GM18951 (cell line): Measurements from ENCODE around the gene LYPD6B.

Experiments used
- POLR2A ChIP-seq: IDR thresholded peaks from 4 replicates; pipeline ENCODE4 v1.6.1; 2011; ENCODE audit warnings: mild to moderate bottlenecking; ENCODE audit not compliant: insufficient read length, insufficient read depth; ENCODE audit errors: extremely low read depth
- in situ Hi-C: fragments of 300-500 bp; cut with MboI; formaldehyde crosslinking; loops from one replicate; pipeline ENCODE4 v1.12.0; 2022; ENCODE audit warnings: low sequenced_read_pairs, mixed read lengths, inconsistent platforms; ENCODE audit not compliant: unreplicated experiment

LYPD6B gene

GRCh38 chr2:149158957-149159356 is 120.5 kb downstream of the LYPD6B start:
- in situ Hi-C loops = no loop called here
- no peak for TF ChIP-seq POLR2A

- in situ Hi-C loops = no loop called here
- no peak for TF ChIP-seq POLR2A
These were observed 121.7 kb downstream of the LYPD6B start for GRCh38 chr2:149160195-149160594.

DNA sequence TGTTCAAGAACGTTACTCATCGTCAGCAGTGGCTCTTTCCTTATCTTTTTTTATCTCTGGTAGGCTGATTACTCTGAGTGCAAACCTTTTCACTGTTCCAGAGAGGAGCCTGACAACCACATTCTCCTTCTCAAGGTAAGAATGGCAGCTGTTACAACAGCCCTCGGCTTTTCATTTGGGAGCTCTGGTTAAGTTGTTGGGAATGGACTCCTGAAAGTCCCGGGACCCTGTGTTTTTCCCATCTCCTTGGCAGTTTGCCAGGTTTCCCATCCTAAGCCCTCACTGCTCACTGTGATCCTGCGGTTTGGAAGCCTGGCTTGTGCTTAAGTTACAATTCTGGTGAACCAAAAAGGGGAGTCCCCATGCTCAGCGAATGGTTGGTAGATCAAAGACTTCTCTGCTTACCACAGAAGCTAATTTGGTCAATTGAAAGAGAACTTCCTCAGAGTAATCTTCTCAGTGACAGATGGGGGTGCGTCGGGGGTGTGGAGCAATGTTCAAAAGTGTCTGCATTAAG is 122.3 kb downstream of the LYPD6B start:
- in situ Hi-C loops = no loop called here
- no peak for TF ChIP-seq POLR2A

DNA sequence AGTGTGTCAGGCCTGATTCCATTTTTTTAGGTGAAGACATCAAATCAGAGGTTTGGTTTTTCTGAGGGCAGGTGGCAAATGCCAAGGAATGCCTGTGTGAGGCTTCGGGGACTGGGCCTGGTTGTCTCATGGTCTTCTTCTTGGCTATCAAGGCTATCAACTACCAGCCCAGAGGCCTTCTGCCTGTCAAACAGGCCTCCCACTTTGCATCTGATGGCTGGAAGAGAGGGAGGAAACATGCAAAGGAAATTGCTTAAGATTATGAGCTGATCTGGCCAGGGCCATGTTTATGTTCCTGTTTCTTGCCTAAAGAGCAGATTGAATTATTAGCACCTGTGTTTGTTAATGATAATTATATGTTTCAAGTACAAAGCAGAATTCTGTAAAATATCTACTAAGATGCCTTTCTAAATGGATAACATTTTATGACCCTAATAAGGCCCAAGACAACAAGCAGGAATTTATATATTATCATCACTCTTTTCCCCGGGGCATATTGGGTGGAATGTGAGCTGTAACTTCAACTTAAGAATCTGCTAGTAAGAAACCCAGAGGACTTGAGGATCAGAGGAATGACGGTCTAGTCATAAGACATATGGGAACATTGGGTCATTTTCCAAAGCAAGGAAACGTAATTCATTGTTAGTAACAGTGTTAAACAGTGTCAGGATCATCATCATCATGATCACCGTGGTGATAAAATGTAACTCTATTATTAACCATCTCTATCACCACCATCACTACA is 123.2 kb downstream of the LYPD6B start:
- no peak for TF ChIP-seq POLR2A
- in situ Hi-C loops = no loop called here

- in situ Hi-C loops = no loop called here
- TF ChIP-seq POLR2A = no peak
These were observed 125.8 kb downstream of the LYPD6B start for GRCh38 chr2:149164296-149164695.

DNA sequence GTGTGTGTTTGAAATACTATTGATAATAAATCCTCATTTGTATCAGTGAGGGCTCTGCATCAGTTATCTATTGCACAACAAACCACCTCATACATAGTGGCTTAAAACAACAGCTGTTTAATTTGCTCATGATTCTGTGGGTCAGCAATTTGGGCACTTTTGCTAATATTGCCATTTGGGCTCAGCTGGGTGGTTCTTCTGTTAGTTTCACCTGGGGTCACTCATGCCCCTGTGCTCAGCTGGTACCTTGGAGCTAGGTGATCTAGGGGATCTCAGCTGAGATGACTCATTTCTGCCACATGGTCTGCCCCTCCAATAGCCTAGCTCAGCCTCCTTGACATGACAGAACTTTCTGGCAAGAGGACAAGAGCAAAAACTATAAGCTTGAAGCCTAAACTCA is 126.3 kb downstream of the LYPD6B start:
- TF ChIP-seq POLR2A = no peak
- in situ Hi-C loops = no loop called here

- in situ Hi-C loops = no loop called here
- no peak for TF ChIP-seq POLR2A
These were observed 128.7 kb downstream of the LYPD6B start for GRCh38 chr2:149167001-149167780.

GRCh38 chr2:149167941-149168340 is 129.4 kb downstream of the LYPD6B start:
- in situ Hi-C loops = no loop called here
- no peak for TF ChIP-seq POLR2A

DNA sequence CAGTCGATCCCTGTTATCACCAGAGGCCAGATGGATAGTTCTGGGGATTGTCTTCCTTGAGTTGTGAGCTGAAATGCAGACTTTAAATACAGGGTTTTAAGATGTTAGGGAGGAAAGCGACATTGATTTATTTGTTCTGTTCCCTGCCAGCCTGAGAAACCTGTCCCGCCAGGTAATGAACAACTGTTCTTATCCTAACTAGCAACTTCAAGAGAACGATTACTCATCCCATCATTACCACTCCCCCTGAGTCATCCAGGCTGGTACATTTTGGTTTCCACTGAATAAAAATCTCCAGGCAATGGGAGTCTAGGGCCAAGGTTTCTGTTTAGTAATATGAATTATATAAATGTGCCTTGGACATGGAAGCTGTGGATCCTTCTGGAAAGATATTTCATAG is 131.2 kb downstream of the LYPD6B start:
- in situ Hi-C loops = no loop called here
- TF ChIP-seq POLR2A = no peak

- no peak for TF ChIP-seq POLR2A
- in situ Hi-C loops = no loop called here
These were observed 131.7 kb downstream of the LYPD6B start for GRCh38 chr2:149170156-149170555.

DNA sequence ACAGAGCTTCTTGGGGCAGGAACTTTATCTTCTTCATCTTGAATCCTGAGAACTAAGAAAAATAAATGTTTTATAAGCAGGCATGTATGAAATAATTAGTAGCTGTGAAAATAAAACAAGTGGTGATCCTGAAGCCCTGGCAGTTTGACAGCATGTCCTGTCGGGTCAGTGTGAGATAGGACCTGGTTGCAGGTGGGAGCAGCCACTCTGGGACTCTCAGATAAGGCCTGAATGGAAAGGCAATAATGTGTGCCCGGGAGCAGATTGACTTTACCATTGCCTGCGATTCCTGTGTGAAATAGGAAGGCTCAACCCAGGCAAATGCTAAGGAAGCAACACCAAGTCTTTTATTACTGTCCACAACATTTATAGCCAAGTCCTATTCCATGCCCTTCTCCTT is 132.4 kb downstream of the LYPD6B start:
- in situ Hi-C loops = no loop called here

DNA sequence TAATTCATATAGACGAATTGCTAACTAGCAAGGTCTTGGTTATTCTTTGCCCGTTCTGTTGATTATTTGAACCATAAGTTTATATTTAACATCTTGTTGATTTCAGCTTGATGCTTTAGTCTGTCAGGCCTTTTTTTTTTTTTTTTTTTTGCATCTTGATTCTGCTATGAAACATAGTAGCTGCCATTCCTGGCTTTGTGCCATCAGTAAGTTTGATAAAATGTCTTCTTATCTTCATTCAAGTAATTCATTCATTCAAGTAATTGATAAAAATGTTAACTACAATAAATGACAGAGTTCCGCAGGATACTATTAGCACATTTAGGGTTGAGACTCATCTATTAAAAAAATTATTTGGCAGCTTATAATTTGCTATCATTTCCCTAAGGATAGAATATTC is 134.7 kb downstream of the LYPD6B start:
- in situ Hi-C loops = no loop called here
- no peak for TF ChIP-seq POLR2A

More for the DNA sequence above, 132.4 kb downstream of the LYPD6B start:
- no peak for TF ChIP-seq POLR2A

DNA sequence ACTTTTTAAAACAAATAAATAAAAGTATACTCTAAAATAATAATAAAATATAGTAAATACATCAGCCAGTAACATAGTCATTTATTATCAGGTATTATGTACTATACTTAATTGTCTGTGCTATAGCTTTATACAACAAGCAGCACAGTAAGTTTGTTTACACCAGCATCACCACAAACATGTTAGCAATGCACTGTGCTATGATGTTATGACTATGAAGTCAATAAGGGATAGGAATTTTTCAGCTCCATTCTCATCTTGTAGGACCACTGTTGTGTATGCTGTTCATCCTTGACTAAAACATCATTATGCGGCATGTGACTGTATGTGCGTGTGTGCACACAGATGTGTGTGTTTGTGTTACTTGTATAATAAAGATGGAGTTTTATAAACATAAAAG is 137.5 kb downstream of the LYPD6B start:
- in situ Hi-C loops = no loop called here
- no peak for TF ChIP-seq POLR2A

DNA sequence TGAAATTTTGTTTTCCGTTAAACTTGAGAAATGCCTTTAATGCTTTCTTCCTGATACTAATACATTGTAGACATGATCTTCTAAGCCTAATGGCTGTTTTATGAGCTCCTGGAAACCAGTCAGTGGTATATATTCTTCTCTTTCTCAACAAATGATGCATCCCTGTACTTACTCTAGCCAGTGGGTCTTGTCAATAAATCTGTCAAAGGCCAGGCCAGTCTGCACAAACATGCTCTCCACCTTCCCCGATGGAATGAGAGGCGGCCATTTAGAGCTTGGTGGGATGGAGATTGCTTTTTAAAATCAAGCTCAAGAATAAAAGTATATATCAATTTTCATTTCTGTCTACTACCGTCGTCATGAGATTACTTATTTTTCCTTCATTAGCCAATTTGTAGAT is 140.1 kb downstream of the LYPD6B start:
- TF ChIP-seq POLR2A = no peak
- in situ Hi-C loops = no loop called here
